Measurements from ENCODE around the gene MYO18A.

GRCh38 chr17:29058391-29058790 lies 121.8 kb downstream of the MYO18A start:
- TF ChIP-seq, protein P1, sequence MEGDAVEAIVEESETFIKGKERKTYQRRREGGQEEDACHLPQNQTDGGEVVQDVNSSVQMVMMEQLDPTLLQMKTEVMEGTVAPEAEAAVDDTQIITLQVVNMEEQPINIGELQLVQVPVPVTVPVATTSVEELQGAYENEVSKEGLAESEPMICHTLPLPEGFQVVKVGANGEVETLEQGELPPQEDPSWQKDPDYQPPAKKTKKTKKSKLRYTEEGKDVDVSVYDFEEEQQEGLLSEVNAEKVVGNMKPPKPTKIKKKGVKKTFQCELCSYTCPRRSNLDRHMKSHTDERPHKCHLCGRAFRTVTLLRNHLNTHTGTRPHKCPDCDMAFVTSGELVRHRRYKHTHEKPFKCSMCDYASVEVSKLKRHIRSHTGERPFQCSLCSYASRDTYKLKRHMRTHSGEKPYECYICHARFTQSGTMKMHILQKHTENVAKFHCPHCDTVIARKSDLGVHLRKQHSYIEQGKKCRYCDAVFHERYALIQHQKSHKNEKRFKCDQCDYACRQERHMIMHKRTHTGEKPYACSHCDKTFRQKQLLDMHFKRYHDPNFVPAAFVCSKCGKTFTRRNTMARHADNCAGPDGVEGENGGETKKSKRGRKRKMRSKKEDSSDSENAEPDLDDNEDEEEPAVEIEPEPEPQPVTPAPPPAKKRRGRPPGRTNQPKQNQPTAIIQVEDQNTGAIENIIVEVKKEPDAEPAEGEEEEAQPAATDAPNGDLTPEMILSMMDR (IDR thresholded peaks at IDR 0.05): no peak
- no peak for TF ChIP-seq POLR2A (IDR thresholded peaks at IDR 0.05)
